HCT116 (cell line): ENCODE results near the gene FBXO48. TPM values are rescaled to one million over a fixed set of nuclear protein-coding genes. Genes with fewer than 3 reads are reported as not detected.

ENCODE experiments used
- ATAC-seq: fragments of 200-7000 bp; cut with Tn5 transposase; 2 replicates; pipeline ENCODE4 v1.9.1; 2020; ENCODE audit warnings: mild to moderate bottlenecking, moderate library complexity
- BruUV-seq: library from RNA; stranded (reverse); fragments of 400-500 nt; replicated peaks from 2 replicates; lab custom pipeline; 2021; lab: Mats Ljungman, UMichigan
- CTCF ChIA-PET: fragments of 300-600 bp; sonication (Branson Sonifier 250); formaldehyde crosslinking; loops from one replicate; lab custom pipeline; 2021; ENCODE audit warnings: antibody characterized with exemption; lab: Charles Lee
- POLR2A ChIA-PET: fragments of 300-600, 350-600 bp; sonication (Branson Sonifier 250); formaldehyde crosslinking; loops from one replicate; lab custom pipeline; 2021; ENCODE audit warnings: antibody characterized with exemption; lab: Charles Lee
- RAD21 ChIA-PET, 2 experiments: fragments of 300-600 bp; sonication (Branson Sonifier 250); formaldehyde crosslinking; loops; one replicate each; lab custom pipeline; 2023; ENCODE audit warnings: low total read pairs in 2 of 2; ENCODE audit not compliant: uncharacterized antibody in 2 of 2, unreplicated experiment in 2 of 2, low non-redundant PET in 1 of 2; lab: Charles Lee
- DNase-seq: peaks from one replicate; pipeline ENCODE4 v3.0.0-alpha.2; 2010; ENCODE audit warnings: low read depth, low spot score
- H2AFZ ChIP-seq: fragments of 200-600 bp; shearing (Covaris generic), sonication (generic); 2 replicates; pipeline ENCODE4 v1.6.1; 2017; ENCODE audit warnings: low read depth, mixed run types, mixed read lengths, antibody characterized with exemption, low read length; ENCODE audit not compliant: poor library complexity, severe bottlenecking
- H3K27ac ChIP-seq: 2 replicates; pipeline ENCODE4 v1.5.1; 2012; ENCODE audit warnings: low read depth, low read length
- H3K27me3 ChIP-seq: fragments of 200-600 bp; sonication (generic); 2 replicates; pipeline ENCODE4 v1.6.1; 2016; ENCODE audit warnings: mixed run types, low read length, mixed read lengths; ENCODE audit not compliant: insufficient read depth
- H3K36me3 ChIP-seq, 2 experiments: fragments of 200-500 bp in 1 of 2; fragments of 200-600 bp in 1 of 2; sonication (Bioruptor generic) in 1 of 2; sonication (generic) in 1 of 2; 2 replicates each; pipeline versions ENCODE4 v1.5.1 to v1.6.1; 2014 to 2016; ENCODE audit warnings: low read length in 2 of 2, inconsistent platforms in 1 of 2, mixed read lengths in 1 of 2, mixed run types in 1 of 2; ENCODE audit not compliant: insufficient read depth in 2 of 2, control insufficient read depth in 1 of 2
- H3K4me1 ChIP-seq, 2 experiments: fragments of 200-600 bp in 1 of 2; sonication (generic) in 1 of 2; 2 replicates each; pipeline versions ENCODE4 v1.5.1 to v1.6.1; 2012 to 2017; ENCODE audit warnings: low read length in 2 of 2, inconsistent platforms in 1 of 2, mild to moderate bottlenecking in 1 of 2, mixed read lengths in 1 of 2, mixed run types in 1 of 2, moderate library complexity in 1 of 2; ENCODE audit not compliant: insufficient read depth in 2 of 2, control insufficient read depth in 1 of 2
- H3K4me2 ChIP-seq: fragments of 200-600 bp; sonication (generic); 2 replicates; pipeline ENCODE4 v1.6.1; 2017; ENCODE audit warnings: mixed run types, low read length, mixed read lengths
- H3K4me3 ChIP-seq, 2 experiments: fragments of 200-600 bp in 1 of 2; sonication (generic) in 1 of 2; replicated peaks in 1 of 2; 2 replicates each; pipeline ENCODE4 v1.5.1; 2011 to 2016; ENCODE audit warnings: low read length in 2 of 2, control low read depth in 1 of 2, low read depth in 1 of 2, mild to moderate bottlenecking in 1 of 2, mixed read lengths in 1 of 2, mixed run types in 1 of 2
- H3K79me2 ChIP-seq: fragments of 200-600 bp; sonication (generic); 2 replicates; pipeline ENCODE4 v1.6.1; 2017; ENCODE audit warnings: mild to moderate bottlenecking, mixed run types, low read length, moderate library complexity, mixed read lengths; ENCODE audit not compliant: insufficient read depth
- H3K9ac ChIP-seq: fragments of 200-600 bp; sonication (generic); 2 replicates; pipeline ENCODE4 v1.6.1; 2016; ENCODE audit warnings: low read length, mixed read lengths
- H3K9me2 ChIP-seq: fragments of 200-600 bp; sonication (generic), shearing (Covaris generic); 2 replicates; pipeline ENCODE4 v1.6.1; 2017; ENCODE audit warnings: mixed run types, mild to moderate bottlenecking, moderate library complexity; ENCODE audit not compliant: insufficient read depth
- H3K9me3 ChIP-seq, 2 experiments: fragments of 200-500 bp in 1 of 2; fragments of 200-600 bp in 1 of 2; sonication (Bioruptor generic) in 1 of 2; sonication (generic) in 1 of 2; 2 replicates each; pipeline ENCODE4 v1.6.1; 2014 to 2017; ENCODE audit warnings: low read length in 2 of 2, mixed read lengths in 2 of 2, inconsistent platforms in 1 of 2, low read depth in 1 of 2, mild to moderate bottlenecking in 1 of 2, mixed run types in 1 of 2, moderate library complexity in 1 of 2; ENCODE audit not compliant: control insufficient read depth in 1 of 2, insufficient read depth in 1 of 2
- H4K20me1 ChIP-seq: fragments of 200-600 bp; sonication (generic), shearing (Covaris generic); 2 replicates; pipeline ENCODE4 v1.6.1; 2017; ENCODE audit warnings: mixed run types, mild to moderate bottlenecking, moderate library complexity; ENCODE audit not compliant: insufficient read depth
- ATF3 ChIP-seq: IDR thresholded peaks from 2 replicates; pipeline ENCODE4 v1.6.1; 2012
- CBX3 ChIP-seq: IDR thresholded peaks from 2 replicates; pipeline ENCODE4 v1.6.1; 2012; ENCODE audit warnings: low read depth
- CTCF ChIP-seq, 3 experiments: fragments of 200-600 bp in 1 of 3; sonication (generic) in 1 of 3; IDR thresholded peaks in 2 of 3; conservative IDR thresholded peaks in 1 of 3; 2 replicates each; pipeline ENCODE4 v1.5.1; 2012 to 2017; ENCODE audit warnings: low read depth in 2 of 3, low read length in 2 of 3, antibody characterized with exemption in 1 of 3, borderline replicate concordance in 1 of 3, control low read depth in 1 of 3, mild to moderate bottlenecking in 1 of 3, mixed read lengths in 1 of 3, mixed run types in 1 of 3, moderate library complexity in 1 of 3; ENCODE audit not compliant: insufficient read depth in 1 of 3
- EGR1 ChIP-seq: IDR thresholded peaks from 2 replicates; pipeline ENCODE4 v1.6.1; 2012; ENCODE audit warnings: low read depth
- ELF1 ChIP-seq: IDR thresholded peaks from 2 replicates; pipeline ENCODE4 v1.6.1; 2012; ENCODE audit warnings: low read depth, borderline replicate concordance
- EZH2 ChIP-seq: fragments of 200-600 bp; sonication (generic); IDR thresholded peaks from 2 replicates; pipeline ENCODE4 v1.6.1; 2017; ENCODE audit warnings: antibody characterized with exemption, mixed run types
- EZH2phosphoT487 ChIP-seq: fragments of 200-600 bp; IDR thresholded peaks from 2 replicates; pipeline ENCODE4 v1.6.1; 2018; ENCODE audit warnings: antibody characterized with exemption, borderline replicate concordance
- FOSL1 ChIP-seq: IDR thresholded peaks from 2 replicates; pipeline ENCODE4 v1.6.1; 2012; ENCODE audit warnings: low read depth
- JUND ChIP-seq: IDR thresholded peaks from 2 replicates; pipeline ENCODE4 v1.6.1; 2012
- MAX ChIP-seq: IDR thresholded peaks from 2 replicates; pipeline ENCODE4 v1.6.1; 2012
- POLR2A ChIP-seq: IDR thresholded peaks from 2 replicates; pipeline ENCODE4 v1.7.0; 2011; ENCODE audit warnings: borderline replicate concordance; ENCODE audit not compliant: insufficient read depth, insufficient read length; ENCODE audit errors: extremely low read depth
- RAD21 ChIP-seq: IDR thresholded peaks from 2 replicates; pipeline ENCODE4 v1.6.1; 2012; ENCODE audit warnings: low read depth, mild to moderate bottlenecking
- REST ChIP-seq: IDR thresholded peaks from 2 replicates; pipeline ENCODE4 v1.6.1; 2012; ENCODE audit warnings: low read depth
- SIN3A ChIP-seq: IDR thresholded peaks from 2 replicates; pipeline ENCODE4 v1.6.1; 2012; ENCODE audit warnings: low read depth
- SP1 ChIP-seq: IDR thresholded peaks from 2 replicates; pipeline ENCODE4 v1.6.1; 2012; ENCODE audit warnings: low read depth
- SRF ChIP-seq: IDR thresholded peaks from 2 replicates; pipeline ENCODE4 v1.6.1; 2012; ENCODE audit warnings: low read depth
- TCF7L2 ChIP-seq: IDR thresholded peaks from 2 replicates; pipeline ENCODE4 v1.7.0; 2011; ENCODE audit warnings: borderline replicate concordance, inconsistent platforms; ENCODE audit not compliant: insufficient read depth, insufficient read length; ENCODE audit errors: extremely low read depth
- ZBTB33 ChIP-seq: IDR thresholded peaks from 2 replicates; pipeline ENCODE4 v1.6.1; 2011; ENCODE audit warnings: mild to moderate bottlenecking, low read length, moderate library complexity; ENCODE audit not compliant: insufficient replicate concordance; ENCODE audit errors: extremely low read depth
- ZFX ChIP-seq: fragments of 450-650 bp; IDR thresholded peaks from 2 replicates; pipeline ENCODE4 v1.6.1; 2017
- intact Hi-C: fragments of 100-400 bp; cut with micrococcal nuclease; formaldehyde crosslinking; loops from 2 replicates; pipeline ENCODE4 v1.10.0; 2022
- total RNA-seq: library from RNA; stranded (reverse); gene quantifications from one replicate; pipeline ENCODE4 v1.2.1, GENCODE V29; 2021; ENCODE audit not compliant: unreplicated experiment

The FBXO48 gene
- total RNA-seq, 1 experiment from 2014 or later, result 0.91 TPM

GRCh38 chr2:68466778-68467076 lies 367 bp downstream of the FBXO48 start:
- TF ChIP-seq TCF7L2, result no peak
- no peak for TF ChIP-seq JUND
- no peak for TF ChIP-seq SRF
- TF ChIP-seq ZBTB33, result no peak
- no peak for TF ChIP-seq CTCF (IDR thresholded peaks at IDR 0.05 in 2 of 3, conservative IDR thresholded peaks at IDR 0.05 in 1 of 3; ENCODE audit: borderline replicate concordance in 1 of 3, insufficient read depth in 1 of 3, low read depth in 2 of 3, low read length in 2 of 3)
- TF ChIP-seq MAX, result no peak
- TF ChIP-seq CBX3, result no peak
- no peak for TF ChIP-seq SIN3A
- no peak for TF ChIP-seq FOSL1
- no peak for TF ChIP-seq REST
- no peak for TF ChIP-seq EGR1
- TF ChIP-seq EZH2, result no peak
- no peak for TF ChIP-seq ATF3
- no peak for TF ChIP-seq POLR2A
- no peak for TF ChIP-seq ZFX
- no peak for TF ChIP-seq RAD21
- TF ChIP-seq ELF1, result no peak
- TF ChIP-seq SP1, result no peak
- no peak for TF ChIP-seq EZH2phosphoT487
- TF ChIP-seq, all 23 proteins: peak for 0
- peak overlapping the region; percentile 96 for H3K4me2 ChIP-seq
- ChIA-PET POLR2A (no interaction called here), CTCF (interaction anchor here (0.6 to 3.5 kb wide), 13 partner anchors 21 to 548 kb away, joined by 3 to 22 read pairs (median 4); no protein-coding TSS in a partner anchor), RAD21 (interaction anchor here in 1 of 2 experiments (1.1 kb wide), 1 partner anchor 459 kb away, joined by 3 read pairs; no protein-coding TSS in a partner anchor)
- H3K9me2 ChIP-seq, result no peaks in the 10 kb centered on the region
- no peaks in the 10 kb centered on the region for H3K9me3 ChIP-seq
- H3K4me3 ChIP-seq, result peak overlapping the region; percentile 82 to 85
- no peak for DNase-seq
- peak overlapping the region; percentile 74 for H2AFZ ChIP-seq
- no peaks in the 10 kb centered on the region; the same call in 1 of the 2 replicates for H4K20me1 ChIP-seq
- ATAC-seq, result peak; percentile 37; the same call in 1 of the 2 replicates
- no peaks in the 10 kb centered on the region for H3K79me2 ChIP-seq
- no peaks in the 10 kb centered on the region for H3K27me3 ChIP-seq
- H3K9ac ChIP-seq, result peak overlapping the region; percentile 77
- BruUV-seq, result TSS peak; percentile 86
- intact Hi-C loops, result loop anchor here (1.0 to 5.0 kb wide), 2 partner anchors 441 to 459 kb away; no protein-coding TSS in a partner anchor
- peak overlapping the region; percentile 3; the same call in 1 of the 2 replicates for H3K27ac ChIP-seq
- H3K36me3 ChIP-seq, result no peaks in the 10 kb centered on the region
- H3K4me1 ChIP-seq, result peaks cover 4 to 18% of the 10 kb centered on the region in 2 experiments; a peak in 3 of 4 replicates
